OCI-LY3 (cell line): ENCODE data around the gene CD86.

Experiments used
- H2AFZ ChIP-seq: fragments of 200-600, 300-600 bp; shearing (Covaris generic); 2 replicates; pipeline ENCODE4 v1.6.0; 2014; ENCODE audit warnings: antibody characterized with exemption, low read depth, low read length
- H3K27ac ChIP-seq: fragments of 200-600, 300-600 bp; sonication (generic); 2 replicates; pipeline ENCODE4 v1.5.1; 2014; ENCODE audit warnings: mild to moderate bottlenecking, low read length, moderate library complexity, mixed read lengths
- H3K27me3 ChIP-seq: fragments of 200-600, 300-600 bp; sonication (generic); 2 replicates; pipeline ENCODE4 v1.6.1; 2014; ENCODE audit warnings: low read depth, low read length, mixed read lengths
- H3K36me3 ChIP-seq: fragments of 200-600, 300-600 bp; sonication (generic); replicated peaks from 2 replicates; pipeline ENCODE3; 2014; ENCODE audit warnings: low read depth, low read length, mixed read lengths
- H3K4me1 ChIP-seq: fragments of 300-600, 200-600 bp; sonication (generic); 2 replicates; pipeline ENCODE4 v1.6.1; 2014; ENCODE audit warnings: low read length, mixed read lengths
- H3K4me2 ChIP-seq: fragments of 200-600, 300-600 bp; sonication (generic); 2 replicates; pipeline ENCODE4 v1.6.1; 2014; ENCODE audit warnings: low read length, mixed read lengths
- H3K4me3 ChIP-seq: fragments of 300-600, 200-600 bp; sonication (generic); 2 replicates; pipeline ENCODE4 v1.5.1; 2014; ENCODE audit warnings: antibody characterized with exemption, mild to moderate bottlenecking, low read length, moderate library complexity
- H3K79me2 ChIP-seq: fragments of 300-600, 200-600 bp; shearing (Covaris generic); 2 replicates; pipeline ENCODE4 v1.6.1; 2014; ENCODE audit warnings: mild to moderate bottlenecking, low read length, mixed read lengths
- H3K9ac ChIP-seq: fragments of 300-600, 200-600 bp; shearing (Covaris generic); 2 replicates; pipeline ENCODE4 v1.6.0; 2014; ENCODE audit warnings: mild to moderate bottlenecking, low read length, moderate library complexity
- H3K9me3 ChIP-seq: fragments of 200-600, 300-600 bp; shearing (Covaris generic); 2 replicates; pipeline ENCODE4 v1.6.1; 2014; ENCODE audit warnings: low read length, mixed read lengths; ENCODE audit not compliant: insufficient read depth
- H4K20me1 ChIP-seq: fragments of 200-600, 300-600 bp; sonication (generic); 2 replicates; pipeline ENCODE4 v1.6.1; 2016; ENCODE audit warnings: low read length, mixed read lengths; ENCODE audit not compliant: insufficient read depth
- EZH2phosphoT487 ChIP-seq: fragments of 200-600 bp; shearing (Covaris generic); IDR thresholded peaks from 2 replicates; pipeline ENCODE4 v1.6.1; 2018; ENCODE audit warnings: antibody characterized with exemption, mixed run types, low read depth
- TF ChIP-seq, protein P1 (sequence below): fragments of 200-600, 300-600 bp; sonication (generic); IDR thresholded peaks from 2 replicates; pipeline ENCODE4 v1.5.1; 2014; ENCODE audit warnings: antibody characterized with exemption, low read length, low read depth

CD86 gene

DNA sequence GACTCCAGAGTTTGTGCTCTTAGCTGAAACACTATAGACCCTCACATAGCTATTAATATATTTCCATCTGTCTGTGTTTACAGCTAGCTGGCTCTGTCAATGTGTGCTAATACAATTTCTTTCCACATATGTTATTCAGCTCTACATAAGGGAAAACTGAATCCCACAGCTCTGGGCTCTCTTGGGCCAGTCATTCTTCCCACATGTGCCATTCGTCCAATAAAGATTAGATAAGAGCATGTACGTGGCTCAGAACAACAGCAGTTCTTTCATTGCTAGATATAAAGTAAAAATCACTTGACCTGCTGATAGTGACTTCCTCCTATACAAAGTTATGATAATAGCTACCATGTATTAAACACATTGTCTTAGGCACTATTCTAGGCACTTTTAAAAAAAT lies 30.4 kb upstream of the CD86 start:
- Histone ChIP-seq H3K4me3 (no peak overlapping the region), H3K9ac (no peak overlapping the region), H4K20me1 (no peaks in the 10 kb centered on the region), H3K9me3 (no peaks in the 10 kb centered on the region; the same call in 1 of the 2 replicates), H3K36me3 (peaks cover 2% of the 10 kb centered on the region), H2AFZ (no peak overlapping the region), H3K27me3 (peaks cover 5% of the 10 kb centered on the region; the same call in 1 of the 2 replicates), H3K79me2 (no peaks in the 10 kb centered on the region), H3K4me2 (no peak overlapping the region), H3K4me1 (peaks cover 32% of the 10 kb centered on the region), H3K27ac (no peak overlapping the region)
- TF ChIP-seq EZH2phosphoT487 = no peak
- TF ChIP-seq, protein P1, sequence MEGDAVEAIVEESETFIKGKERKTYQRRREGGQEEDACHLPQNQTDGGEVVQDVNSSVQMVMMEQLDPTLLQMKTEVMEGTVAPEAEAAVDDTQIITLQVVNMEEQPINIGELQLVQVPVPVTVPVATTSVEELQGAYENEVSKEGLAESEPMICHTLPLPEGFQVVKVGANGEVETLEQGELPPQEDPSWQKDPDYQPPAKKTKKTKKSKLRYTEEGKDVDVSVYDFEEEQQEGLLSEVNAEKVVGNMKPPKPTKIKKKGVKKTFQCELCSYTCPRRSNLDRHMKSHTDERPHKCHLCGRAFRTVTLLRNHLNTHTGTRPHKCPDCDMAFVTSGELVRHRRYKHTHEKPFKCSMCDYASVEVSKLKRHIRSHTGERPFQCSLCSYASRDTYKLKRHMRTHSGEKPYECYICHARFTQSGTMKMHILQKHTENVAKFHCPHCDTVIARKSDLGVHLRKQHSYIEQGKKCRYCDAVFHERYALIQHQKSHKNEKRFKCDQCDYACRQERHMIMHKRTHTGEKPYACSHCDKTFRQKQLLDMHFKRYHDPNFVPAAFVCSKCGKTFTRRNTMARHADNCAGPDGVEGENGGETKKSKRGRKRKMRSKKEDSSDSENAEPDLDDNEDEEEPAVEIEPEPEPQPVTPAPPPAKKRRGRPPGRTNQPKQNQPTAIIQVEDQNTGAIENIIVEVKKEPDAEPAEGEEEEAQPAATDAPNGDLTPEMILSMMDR = no peak

DNA sequence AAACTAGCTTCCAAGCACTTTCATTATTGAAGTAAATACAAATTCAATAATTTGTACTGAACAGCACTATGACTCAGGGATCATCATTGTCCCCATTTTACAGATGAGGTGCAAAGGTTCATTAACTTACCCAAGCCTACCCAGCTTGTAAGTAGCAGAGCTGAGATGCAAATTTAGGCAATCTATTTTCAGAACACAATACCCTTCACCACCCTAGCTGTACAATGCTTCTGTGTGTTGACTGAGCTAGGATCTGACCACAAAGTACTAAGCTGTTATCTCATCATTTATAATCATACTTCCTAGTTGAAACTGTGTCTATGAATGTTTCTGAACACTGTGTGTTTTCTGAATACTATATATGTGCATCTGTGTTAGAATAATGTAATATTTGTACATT lies 29.9 kb upstream of the CD86 start:
- H3K4me1 ChIP-seq = peaks cover 35% of the 10 kb centered on the region
- H3K9me3 ChIP-seq = peaks cover 4% of the 10 kb centered on the region; the same call in 1 of the 2 replicates
- H3K4me2 ChIP-seq = no peak overlapping the region
- H4K20me1 ChIP-seq = no peaks in the 10 kb centered on the region
- H3K79me2 ChIP-seq = no peaks in the 10 kb centered on the region
- peaks cover 3% of the 10 kb centered on the region; the same call in 1 of the 2 replicates for H3K27me3 ChIP-seq
- no peak overlapping the region for H2AFZ ChIP-seq
- no peak overlapping the region for H3K27ac ChIP-seq
- peaks cover 7% of the 10 kb centered on the region for H3K36me3 ChIP-seq
- no peak overlapping the region for H3K9ac ChIP-seq
- TF ChIP-seq EZH2phosphoT487 = no peak
- TF ChIP-seq, protein P1 = no peak
- H3K4me3 ChIP-seq = no peak overlapping the region

DNA sequence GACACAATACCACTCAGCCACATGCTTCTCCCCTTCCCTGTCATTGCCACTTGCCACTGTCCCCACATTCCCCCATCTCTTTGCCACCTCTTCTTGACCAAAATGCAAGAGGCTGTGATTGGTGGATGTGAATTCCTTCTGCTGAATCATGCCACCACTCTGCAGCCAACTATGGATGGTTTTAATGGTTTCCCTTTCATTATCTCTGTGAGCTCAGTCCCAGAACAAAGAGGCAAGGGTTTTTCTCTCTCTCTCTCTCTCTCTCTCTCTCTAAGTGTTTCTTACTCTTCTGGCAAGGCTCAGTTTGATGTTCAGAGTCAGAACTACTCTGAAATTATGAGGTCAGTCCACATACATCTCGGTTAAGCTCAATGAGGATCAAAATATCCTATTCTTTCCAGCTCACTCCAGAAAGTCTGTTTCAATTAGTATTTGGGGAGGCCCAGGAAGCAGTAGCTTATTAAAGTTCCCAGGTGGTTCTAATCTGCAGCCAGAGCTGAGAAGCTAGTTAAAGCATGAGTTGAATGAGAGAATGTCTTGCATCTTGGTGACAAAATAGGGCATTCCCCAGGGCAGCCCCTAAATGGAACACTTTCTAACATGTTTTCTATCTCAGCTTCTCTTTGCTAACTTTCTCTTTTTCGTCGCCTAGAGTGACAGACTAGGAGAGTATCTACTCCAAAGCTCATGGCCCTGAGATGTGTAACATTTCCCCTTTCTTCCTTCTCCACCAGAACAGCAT lies 24.6 kb upstream of the CD86 start:
- Histone ChIP-seq H3K4me2 (peak overlapping the region; percentile 8; the same call in 1 of the 2 replicates), H3K9ac (no peak overlapping the region), H4K20me1 (no peaks in the 10 kb centered on the region), H2AFZ (peak overlapping the region; percentile 59; the same call in 1 of the 2 replicates), H3K4me3 (no peak overlapping the region), H3K27me3 (no peaks in the 10 kb centered on the region), H3K27ac (peak overlapping the region; percentile 73), H3K4me1 (peaks cover 26% of the 10 kb centered on the region), H3K36me3 (peaks cover 50% of the 10 kb centered on the region), H3K9me3 (peaks cover 46% of the 10 kb centered on the region), H3K79me2 (no peaks in the 10 kb centered on the region)
- TF ChIP-seq, protein P1 = no peak
- no peak for TF ChIP-seq EZH2phosphoT487

DNA sequence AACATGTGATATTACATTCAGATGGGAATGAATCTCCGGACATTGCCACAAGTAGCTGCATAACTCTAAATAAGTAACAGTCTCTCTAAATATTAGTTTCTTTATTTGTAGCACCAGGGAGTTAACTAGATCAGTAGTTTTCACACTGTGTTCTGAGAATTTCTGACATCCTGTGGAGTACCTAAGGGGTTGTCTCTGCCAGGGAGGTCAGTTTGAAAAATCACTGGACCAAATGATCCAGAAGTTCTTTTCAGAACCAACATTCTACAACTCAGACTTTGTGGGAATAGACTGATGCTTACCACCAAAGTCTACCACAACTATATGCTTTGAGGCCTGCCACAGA lies 24.1 kb upstream of the CD86 start:
- Histone ChIP-seq H3K4me2 (peak overlapping the region; percentile 1; the same call in 1 of the 2 replicates), H3K27me3 (no peaks in the 10 kb centered on the region), H2AFZ (peak overlapping the region; percentile 59; the same call in 1 of the 2 replicates), H4K20me1 (no peaks in the 10 kb centered on the region), H3K4me3 (no peak overlapping the region), H3K79me2 (no peaks in the 10 kb centered on the region), H3K4me1 (peaks cover 31% of the 10 kb centered on the region), H3K27ac (peak overlapping the region; percentile 73), H3K36me3 (peaks cover 51% of the 10 kb centered on the region), H3K9me3 (peaks cover 49% of the 10 kb centered on the region), H3K9ac (no peak overlapping the region)
- no peak for TF ChIP-seq EZH2phosphoT487
- TF ChIP-seq, protein P1 = no peak
